Trophoblast cell (in vitro differentiated cells and primary cell): Measurements from ENCODE around the gene OR51S1.
A peak's percentile ranks its signal among the peaks of the same experiment; 100 is the strongest.

Experiments used
- DNase-seq, 2 donors: peaks; one replicate each; pipeline ENCODE4 v3.0.0-alpha.2; 2016
- H2AFZ ChIP-seq: 2 replicates; pipeline ENCODE4 v1.6.1; 2013; ENCODE audit warnings: low read length, moderate library complexity, mild to moderate bottlenecking; ENCODE audit not compliant: insufficient read depth, poor library complexity
- H2AK5ac ChIP-seq: 2 replicates; pipeline ENCODE4 v1.6.1; 2013; ENCODE audit warnings: mild to moderate bottlenecking, low read length
- H2BK120ac ChIP-seq: 2 replicates; pipeline ENCODE4 v1.6.1; 2013; ENCODE audit warnings: low read length, mild to moderate bottlenecking, moderate library complexity; ENCODE audit not compliant: insufficient read depth, poor library complexity
- H2BK12ac ChIP-seq: 2 replicates; pipeline ENCODE4 v1.6.1; 2013; ENCODE audit warnings: mild to moderate bottlenecking, low read length, moderate library complexity
- H2BK5ac ChIP-seq: 2 replicates; pipeline ENCODE4 v1.6.1; 2013; ENCODE audit warnings: low read length, low read depth, moderate library complexity, mild to moderate bottlenecking; ENCODE audit not compliant: poor library complexity
- H3K14ac ChIP-seq: 2 replicates; pipeline ENCODE4 v1.6.1; 2013; ENCODE audit warnings: mild to moderate bottlenecking, low read length
- H3K18ac ChIP-seq: 2 replicates; pipeline ENCODE4 v1.6.1; 2013; ENCODE audit warnings: mild to moderate bottlenecking, low read length
- H3K23ac ChIP-seq: 2 replicates; pipeline ENCODE4 v1.6.1; 2013; ENCODE audit warnings: low read length
- H3K27ac ChIP-seq: 2 replicates; pipeline ENCODE4 v1.5.1; 2013; ENCODE audit warnings: low read depth, mild to moderate bottlenecking, inconsistent platforms, low read length, moderate library complexity
- H3K27me3 ChIP-seq: 2 replicates; pipeline ENCODE4 v1.6.1; 2013; ENCODE audit warnings: inconsistent platforms, mild to moderate bottlenecking, low read length, moderate library complexity; ENCODE audit not compliant: insufficient read depth
- H3K36me3 ChIP-seq, 2 experiments: 1 replicate in 1 of 2; 2 replicates in 1 of 2; pipeline ENCODE4 v1.6.1; 2013; ENCODE audit warnings: low read length in 2 of 2, mild to moderate bottlenecking in 2 of 2, moderate library complexity in 1 of 2; ENCODE audit not compliant: insufficient read depth in 2 of 2, control insufficient read depth in 1 of 2
- H3K4ac ChIP-seq: 2 replicates; pipeline ENCODE4 v1.6.1; 2013; ENCODE audit warnings: low read depth, mild to moderate bottlenecking, low read length, moderate library complexity
- H3K4me1 ChIP-seq, 2 experiments: 1 replicate in 1 of 2; 2 replicates in 1 of 2; pipeline ENCODE4 v1.6.1; 2013; ENCODE audit warnings: low read length in 2 of 2, mild to moderate bottlenecking in 2 of 2, moderate library complexity in 1 of 2; ENCODE audit not compliant: insufficient read depth in 2 of 2, control insufficient read depth in 1 of 2
- H3K4me2 ChIP-seq: 2 replicates; pipeline ENCODE4 v1.6.1; 2013; ENCODE audit warnings: inconsistent platforms, mild to moderate bottlenecking, low read length, moderate library complexity
- H3K4me3 ChIP-seq: 2 replicates; pipeline ENCODE4 v1.5.1; 2013; ENCODE audit warnings: mild to moderate bottlenecking, low read depth, low read length, inconsistent platforms
- H3K79me1 ChIP-seq: one replicate; pipeline ENCODE4 v1.6.1; 2013; ENCODE audit warnings: low read length
- H3K79me2 ChIP-seq: 2 replicates; pipeline ENCODE4 v1.6.1; 2013; ENCODE audit warnings: low read length, mild to moderate bottlenecking; ENCODE audit not compliant: control insufficient read depth, insufficient read depth, poor library complexity
- H3K9ac ChIP-seq: 2 replicates; pipeline ENCODE4 v1.6.1; 2013; ENCODE audit warnings: mild to moderate bottlenecking, low read length
- H3K9me3 ChIP-seq: 2 replicates; pipeline ENCODE4 v1.6.1; 2013; ENCODE audit warnings: low read depth, mild to moderate bottlenecking, control low read depth, inconsistent platforms, low read length; ENCODE audit not compliant: insufficient read depth
- H4K12ac ChIP-seq: 2 replicates; pipeline ENCODE4 v1.6.1; 2013; ENCODE audit warnings: low read depth, mild to moderate bottlenecking, low read length, moderate library complexity
- H4K8ac ChIP-seq: 2 replicates; pipeline ENCODE4 v1.6.1; 2013; ENCODE audit warnings: low read depth, mild to moderate bottlenecking, low read length, moderate library complexity
- H4K91ac ChIP-seq: one replicate; pipeline ENCODE4 v1.6.1; 2013; ENCODE audit warnings: low read depth, mild to moderate bottlenecking, low read length, moderate library complexity
- WGBS: extraction: QIAGEN DNeasy Blood & Tissue Kit; methylation state at CpG from one replicate; pipeline ENCODE4 v1.1.7; 2013; ENCODE audit warnings: missing lambda C conversion rate; ENCODE audit not compliant: insufficient read length, insufficient coverage; ENCODE audit errors: extremely low coverage; 5-methylcytosine and 5-hydroxymethylcytosine counted together

Gene OR51S1

DNA sequence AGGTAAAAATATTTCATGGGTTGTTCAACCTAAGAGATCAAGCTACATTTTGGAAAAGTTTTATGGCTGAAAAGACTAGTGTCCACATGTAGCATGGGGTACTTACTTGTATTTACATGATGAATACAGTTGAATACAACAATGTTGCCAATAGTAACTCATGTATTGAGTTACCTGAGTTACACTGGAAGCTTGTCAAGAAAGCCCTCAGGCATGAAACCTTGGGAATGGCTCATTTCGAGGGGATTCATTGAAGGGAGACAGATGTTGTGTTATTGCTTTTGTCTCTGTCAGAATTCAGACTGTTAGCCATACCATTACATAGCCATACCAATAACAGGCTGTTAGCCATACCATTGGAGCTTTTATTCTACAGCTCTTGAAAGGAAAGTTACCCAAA, 18.7 kb downstream of the OR51S1 start:
- H2BK12ac ChIP-seq = no peak overlapping the region
- no peak overlapping the region for H3K4ac ChIP-seq
- no peak overlapping the region for H3K14ac ChIP-seq
- no peak overlapping the region for H2AFZ ChIP-seq
- no peak overlapping the region for H4K91ac ChIP-seq
- H3K79me1 ChIP-seq = no peaks in the 10 kb centered on the region
- H4K12ac ChIP-seq = no peak overlapping the region
- no peaks in the 10 kb centered on the region for H3K27me3 ChIP-seq
- no peak overlapping the region for H2BK120ac ChIP-seq
- no CpG with 5 or more reads among the region's 1 CpG for WGBS
- H3K4me2 ChIP-seq = no peak overlapping the region
- H3K36me3 ChIP-seq = no peaks in the 10 kb centered on the region
- H3K23ac ChIP-seq = no peak overlapping the region
- no peak overlapping the region for H2AK5ac ChIP-seq
- no peak overlapping the region for H3K4me3 ChIP-seq
- H2BK5ac ChIP-seq = no peak overlapping the region
- no peak overlapping the region for H3K27ac ChIP-seq
- no peak for DNase-seq
- no peak overlapping the region for H3K18ac ChIP-seq
- no peaks in the 10 kb centered on the region for H3K9me3 ChIP-seq
- H3K79me2 ChIP-seq = no peaks in the 10 kb centered on the region
- peaks cover 3 to 8% of the 10 kb centered on the region in 2 experiments for H3K4me1 ChIP-seq
- no peak overlapping the region for H4K8ac ChIP-seq
- H3K9ac ChIP-seq = no peak overlapping the region

DNA sequence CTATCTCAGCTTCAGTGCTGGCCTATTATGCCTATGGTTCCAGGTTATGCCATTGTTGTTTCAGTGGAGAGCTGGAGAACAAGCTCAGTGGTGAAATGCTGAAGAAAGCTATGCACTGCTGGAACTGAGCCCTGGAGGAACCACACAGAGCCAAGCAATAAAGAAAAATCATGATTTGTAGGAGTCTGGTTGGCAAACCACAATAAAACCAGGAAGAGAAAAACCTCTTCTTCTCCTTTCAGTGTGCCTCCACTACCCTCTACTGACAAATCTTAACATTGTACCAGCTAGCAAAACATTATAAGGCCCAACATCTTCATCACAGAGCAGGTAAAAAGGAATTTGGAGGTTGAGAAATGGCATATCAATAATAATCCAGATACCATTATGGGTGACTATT, 22.6 kb downstream of the OR51S1 start:
- no peak overlapping the region for H2BK5ac ChIP-seq
- no peak overlapping the region for H4K12ac ChIP-seq
- H3K4me3 ChIP-seq = no peak overlapping the region
- H2BK12ac ChIP-seq = no peak overlapping the region
- no peak overlapping the region for H2AFZ ChIP-seq
- no peaks in the 10 kb centered on the region for H3K27me3 ChIP-seq
- H4K8ac ChIP-seq = no peak overlapping the region
- H3K4ac ChIP-seq = no peak overlapping the region
- no peak overlapping the region for H3K14ac ChIP-seq
- H3K4me1 ChIP-seq = peaks cover 3 to 9% of the 10 kb centered on the region in 2 experiments
- no peak overlapping the region for H3K9ac ChIP-seq
- H2BK120ac ChIP-seq = no peak overlapping the region
- H3K27ac ChIP-seq = no peak overlapping the region
- H3K36me3 ChIP-seq = no peaks in the 10 kb centered on the region
- DNase-seq = peak in 1 of 2 donors; percentile 2
- H3K79me1 ChIP-seq = no peaks in the 10 kb centered on the region
- H3K23ac ChIP-seq = no peak overlapping the region
- H4K91ac ChIP-seq = no peak overlapping the region
- no peak overlapping the region for H2AK5ac ChIP-seq
- no peaks in the 10 kb centered on the region for H3K79me2 ChIP-seq
- H3K9me3 ChIP-seq = no peaks in the 10 kb centered on the region
- H3K4me2 ChIP-seq = no peak overlapping the region
- H3K18ac ChIP-seq = no peak overlapping the region

DNA sequence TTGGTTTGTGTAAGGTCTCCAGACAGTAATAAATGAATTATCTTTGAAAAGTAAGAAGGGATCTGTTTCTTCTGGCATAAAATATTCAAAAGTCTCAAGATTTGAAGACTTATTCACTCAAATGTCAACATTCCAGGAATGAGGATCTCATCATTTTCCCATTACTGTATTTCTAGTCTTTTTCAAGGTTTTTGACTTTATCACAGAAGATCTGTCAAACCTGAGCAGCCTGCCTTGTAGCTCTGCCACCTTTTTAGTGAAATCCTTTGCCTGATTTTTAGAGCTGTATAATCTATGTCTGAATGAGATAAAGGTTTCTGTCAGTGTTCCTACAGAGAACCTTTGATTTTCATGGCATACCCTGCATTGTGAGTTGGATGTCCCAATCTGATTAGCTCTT, 23.9 kb downstream of the OR51S1 start:
- no peak overlapping the region for H3K18ac ChIP-seq
- peaks cover 0 to 1% of the 10 kb centered on the region in 2 experiments for H3K4me1 ChIP-seq
- H3K23ac ChIP-seq = no peak overlapping the region
- no peak overlapping the region for H3K27ac ChIP-seq
- no peak overlapping the region for H3K4me3 ChIP-seq
- no peak overlapping the region for H3K4me2 ChIP-seq
- H4K12ac ChIP-seq = no peak overlapping the region
- no peak overlapping the region for H2AFZ ChIP-seq
- H2BK5ac ChIP-seq = no peak overlapping the region
- no peak overlapping the region for H4K8ac ChIP-seq
- no peaks in the 10 kb centered on the region for H3K79me1 ChIP-seq
- no peak overlapping the region for H3K9ac ChIP-seq
- H3K4ac ChIP-seq = no peak overlapping the region
- no peak for DNase-seq
- no peak overlapping the region for H2BK12ac ChIP-seq
- no peak overlapping the region for H2BK120ac ChIP-seq
- H3K9me3 ChIP-seq = no peaks in the 10 kb centered on the region
- no peak overlapping the region for H2AK5ac ChIP-seq
- no peaks in the 10 kb centered on the region for H3K36me3 ChIP-seq
- no peak overlapping the region for H3K14ac ChIP-seq
- no peaks in the 10 kb centered on the region for H3K79me2 ChIP-seq
- no peaks in the 10 kb centered on the region for H3K27me3 ChIP-seq
- H4K91ac ChIP-seq = no peak overlapping the region

DNA sequence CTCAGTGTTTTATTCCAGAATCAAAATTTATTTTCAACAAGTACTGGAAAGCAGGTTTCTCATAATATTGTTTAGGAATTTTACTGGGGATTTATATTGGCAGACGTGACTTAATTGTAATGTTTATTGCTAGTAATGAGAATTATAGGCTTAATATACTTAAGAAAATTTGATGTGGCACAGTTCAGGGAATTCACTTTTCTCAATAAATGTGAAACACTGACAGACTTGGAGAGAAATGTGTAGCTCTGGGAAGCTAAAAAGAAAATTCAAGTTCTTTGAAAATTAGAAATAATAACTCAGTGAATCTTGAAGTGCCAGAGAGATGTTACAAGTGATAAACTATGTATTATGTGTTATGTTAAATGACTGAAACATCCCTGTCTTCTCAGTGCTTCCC, 28.0 kb downstream of the OR51S1 start, which contains the start of gene OR51F2:
TSS of gene OR51F2 (plus strand) at position 301 of the 400 bp plus-strand sequence. CDS start 101 bp downstream, outside the sequence.
- no peaks in the 10 kb centered on the region for H3K79me1 ChIP-seq
- no peak within 1 kb of the TSS for H3K4me2 ChIP-seq
- no peak within 1 kb of the TSS for H3K9ac ChIP-seq
- H2AK5ac ChIP-seq = no peak within 1 kb of the TSS
- no peak within 1 kb of the TSS for H3K18ac ChIP-seq
- no peak within 1 kb of the TSS for H4K91ac ChIP-seq
- H3K9me3 ChIP-seq = no peaks in the 10 kb centered on the region
- H2BK12ac ChIP-seq = no peak within 1 kb of the TSS
- H3K79me2 ChIP-seq = no peaks in the 10 kb centered on the region
- no peaks in the 10 kb centered on the region for H3K36me3 ChIP-seq
- H2BK5ac ChIP-seq = no peak within 1 kb of the TSS
- H4K12ac ChIP-seq = no peak within 1 kb of the TSS
- H3K4me3 ChIP-seq = no peak within 1 kb of the TSS
- WGBS = no CpG with 5 or more reads among the region's 1 CpG
- H3K27me3 ChIP-seq = no peaks in the 10 kb centered on the region
- no peak within 1 kb of the TSS for H4K8ac ChIP-seq
- no peak within 1 kb of the TSS for H3K4ac ChIP-seq
- no peak within 1 kb of the TSS for H3K14ac ChIP-seq
- H3K27ac ChIP-seq = no peak within 1 kb of the TSS
- H2AFZ ChIP-seq = no peak within 1 kb of the TSS
- H3K4me1 ChIP-seq = peaks cover 0 to 1% of the 10 kb centered on the region in 2 experiments
- H3K23ac ChIP-seq = no peak within 1 kb of the TSS
- H2BK120ac ChIP-seq = no peak within 1 kb of the TSS
- DNase-seq = no peak
